ENCODE measurements around the gene NLRP7.
"Not testable (repeated sequence)": the region's sequence is repeated elsewhere in the genome, so short reads cannot be mapped to it uniquely, and the experiment has no call there.

The NLRP7 gene

DNA sequence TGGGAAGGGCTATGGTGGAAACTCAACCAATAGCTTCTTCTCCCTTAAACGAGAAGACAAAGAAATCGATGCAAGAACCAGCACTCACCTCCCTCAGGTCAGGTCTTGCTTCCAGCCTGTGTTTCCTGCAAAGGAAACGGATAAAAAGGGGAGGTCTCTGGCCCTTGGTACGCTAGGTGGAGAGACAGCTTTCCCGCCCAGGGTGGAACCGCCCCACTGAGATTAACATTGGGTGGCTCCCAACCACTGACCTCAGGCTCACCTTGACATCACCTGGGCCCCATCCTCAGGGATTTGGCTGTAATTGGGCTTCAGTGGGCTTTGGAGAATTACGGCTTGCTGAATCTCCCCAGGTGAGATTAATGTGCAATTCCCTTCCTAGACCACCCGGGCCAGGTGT is at the start of gene NLRP7:
Gene NLRP7 (minus strand): TSS at position 150 of the 400 bp plus-strand sequence.
- DNase-seq, result no peak

GRCh38 chr19:54995561-54995960 is 48.2 kb upstream of the NLRP7 start:
- no peak for DNase-seq

DNA sequence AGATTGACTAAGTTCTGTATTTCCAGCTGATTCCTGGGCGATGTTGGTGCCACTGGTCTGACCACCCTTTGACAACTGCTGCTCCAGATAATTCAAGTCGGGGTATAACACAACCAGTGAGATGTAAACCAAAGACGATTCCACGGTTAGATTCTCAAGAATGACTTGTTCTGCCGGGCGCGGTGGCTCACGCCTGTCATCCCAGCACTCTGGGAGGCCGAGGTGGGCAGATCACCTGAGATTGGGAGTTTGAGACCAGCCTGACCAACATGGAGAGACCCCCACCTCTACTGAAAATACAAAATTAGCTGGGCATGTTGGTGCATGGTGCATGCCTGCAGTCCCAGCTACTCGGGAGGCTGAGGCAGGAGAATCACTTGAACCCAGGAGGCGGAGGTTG is 42.2 kb upstream of the NLRP7 start:
- DNase-seq, result not testable (repeated sequence)

GRCh38 chr19:54982562-54982961 is 35.2 kb upstream of the NLRP7 start:
- not testable (repeated sequence) for DNase-seq

DNA sequence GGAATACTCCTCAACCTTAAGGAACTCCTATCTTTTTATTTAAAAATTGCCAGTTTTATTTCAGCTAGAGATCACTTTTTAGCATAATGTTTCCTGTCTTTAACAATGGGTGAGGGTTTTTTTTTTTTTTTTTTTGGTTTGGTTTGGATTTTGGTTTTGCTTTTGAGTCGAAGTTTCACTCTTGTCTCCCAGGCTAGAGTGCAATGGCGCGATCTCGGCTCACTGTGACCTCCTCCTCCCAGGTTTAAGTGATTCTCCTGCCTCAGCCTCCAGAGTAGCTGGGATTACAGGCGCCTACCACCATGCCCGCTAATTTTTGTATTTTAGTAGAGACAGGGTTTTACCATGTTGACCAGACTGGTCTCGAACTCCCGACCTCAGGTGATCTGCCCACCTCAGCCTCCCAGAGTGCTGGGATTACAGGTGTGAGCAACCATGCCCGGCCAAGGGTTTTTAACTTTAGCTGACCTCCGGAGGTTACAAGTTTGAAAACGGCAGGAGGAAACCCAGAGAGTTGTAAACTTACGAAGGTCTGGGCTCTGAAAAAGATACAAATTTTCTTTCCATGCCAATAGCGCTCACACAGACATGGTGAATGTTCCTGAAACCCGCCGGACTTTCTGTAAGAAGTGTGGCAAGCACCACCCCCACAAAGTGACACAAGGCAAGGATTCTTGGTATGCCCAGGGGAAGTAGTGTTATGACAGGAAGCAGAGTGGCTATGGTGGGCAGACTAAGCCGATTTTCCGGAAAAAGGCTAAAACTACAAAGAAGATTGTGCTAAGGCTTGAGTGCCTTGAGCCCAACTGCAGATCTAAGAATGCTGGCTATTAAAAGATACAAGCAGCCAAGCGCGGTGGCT is 26.1 kb upstream of the NLRP7 start:
- DNase-seq, result not testable (repeated sequence)

GRCh38 chr19:54971446-54971845 is 24.1 kb upstream of the NLRP7 start:
- DNase-seq, result not testable (repeated sequence)

DNA sequence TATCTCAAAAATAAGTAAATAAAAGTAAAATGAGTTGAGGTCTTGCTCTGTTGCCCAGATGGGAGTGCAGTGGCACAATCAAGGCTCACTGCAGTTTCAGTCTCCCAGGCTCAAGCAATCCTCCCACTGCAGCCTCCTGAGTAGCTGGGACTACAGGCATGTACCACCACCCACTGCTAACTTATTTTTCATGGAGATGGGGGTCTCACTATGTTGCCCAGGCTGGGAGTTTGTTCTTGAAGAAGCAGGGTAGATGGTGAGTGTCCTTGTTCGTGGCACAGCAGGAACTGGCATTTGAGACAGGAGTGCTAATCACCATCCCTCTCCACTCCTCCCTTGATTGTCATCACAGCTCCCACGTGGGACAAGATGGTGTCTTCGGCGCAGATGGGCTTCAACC is 22.3 kb upstream of the NLRP7 start:
- no peak for DNase-seq

DNA sequence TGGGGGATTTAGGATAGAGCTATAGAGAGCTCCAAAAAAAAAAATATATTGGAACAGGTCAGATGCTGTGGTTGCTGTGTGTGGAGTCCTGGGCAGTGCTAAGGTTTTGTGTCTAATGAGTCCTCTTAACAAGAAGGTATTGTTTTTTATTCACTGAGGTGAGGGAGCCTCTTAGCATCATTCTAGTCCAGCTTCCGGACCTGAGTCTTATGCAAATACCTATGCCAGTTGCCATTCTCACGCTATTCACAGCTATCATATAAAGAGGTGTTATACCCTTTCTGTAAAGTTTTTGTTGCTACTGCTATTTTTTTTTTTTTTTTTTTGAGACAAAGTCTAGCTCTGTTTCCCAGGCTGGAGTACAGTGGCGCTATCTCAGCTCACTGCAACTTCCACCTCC is 20.3 kb upstream of the NLRP7 start:
- DNase-seq, result no peak

- not testable (repeated sequence) for DNase-seq
These were observed 17.7 kb upstream of the NLRP7 start for GRCh38 chr19:54965055-54965454.

GRCh38 chr19:54959840-54960239 is 12.5 kb upstream of the NLRP7 start:
- DNase-seq, result no peak

DNA sequence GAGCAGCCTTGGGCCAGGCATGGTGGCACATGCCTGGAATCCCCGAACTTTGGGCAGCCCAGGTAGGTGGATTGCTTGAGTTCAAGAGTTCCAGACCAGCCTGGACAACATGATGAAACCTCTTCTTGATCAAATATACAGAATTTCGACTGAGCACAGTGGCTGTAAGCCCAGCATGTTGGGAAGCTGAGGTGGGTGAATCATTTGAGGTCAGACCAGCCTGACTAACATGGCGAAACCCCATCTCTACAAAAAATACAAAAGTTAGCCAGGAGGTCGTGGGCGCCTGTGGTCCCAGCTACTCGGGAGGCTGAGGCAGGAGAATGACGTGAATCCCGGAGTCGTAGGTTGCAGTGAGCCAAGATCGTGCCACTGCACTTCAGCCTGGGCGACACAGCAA is 8.0 kb upstream of the NLRP7 start:
- no peak for DNase-seq

- DNase-seq, result not testable (repeated sequence)
These were observed 6.0 kb upstream of the NLRP7 start for GRCh38 chr19:54953345-54953713.

- peak in 34 of 56 donors; percentile 0 to 42 (median 8) for DNase-seq
These were observed 5.4 kb upstream of the NLRP7 start for GRCh38 chr19:54952591-54953344.

- DNase-seq, result not testable (repeated sequence)
These were observed 3.2 kb upstream of the NLRP7 start for GRCh38 chr19:54950580-54950979.

DNA sequence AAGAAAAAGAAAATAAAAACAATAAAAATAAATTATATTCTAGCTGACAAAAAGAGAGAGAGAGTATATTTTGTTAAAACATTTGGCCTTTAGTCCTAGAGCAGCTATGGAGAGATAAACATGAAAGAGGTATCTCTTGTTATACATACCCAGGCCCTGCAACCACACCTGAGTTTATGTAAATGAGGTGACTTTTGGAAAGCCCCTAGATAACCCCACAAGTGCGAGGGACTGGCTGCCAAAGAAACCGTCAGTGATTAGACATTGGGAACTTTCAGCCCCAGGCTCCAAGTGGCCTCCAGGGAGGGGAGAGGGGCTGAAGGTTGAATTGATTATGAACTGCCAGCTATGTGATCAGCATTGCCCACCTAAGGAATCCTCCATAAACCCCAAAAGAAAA is 2.1 kb upstream of the NLRP7 start:
- no peak for DNase-seq

DNA sequence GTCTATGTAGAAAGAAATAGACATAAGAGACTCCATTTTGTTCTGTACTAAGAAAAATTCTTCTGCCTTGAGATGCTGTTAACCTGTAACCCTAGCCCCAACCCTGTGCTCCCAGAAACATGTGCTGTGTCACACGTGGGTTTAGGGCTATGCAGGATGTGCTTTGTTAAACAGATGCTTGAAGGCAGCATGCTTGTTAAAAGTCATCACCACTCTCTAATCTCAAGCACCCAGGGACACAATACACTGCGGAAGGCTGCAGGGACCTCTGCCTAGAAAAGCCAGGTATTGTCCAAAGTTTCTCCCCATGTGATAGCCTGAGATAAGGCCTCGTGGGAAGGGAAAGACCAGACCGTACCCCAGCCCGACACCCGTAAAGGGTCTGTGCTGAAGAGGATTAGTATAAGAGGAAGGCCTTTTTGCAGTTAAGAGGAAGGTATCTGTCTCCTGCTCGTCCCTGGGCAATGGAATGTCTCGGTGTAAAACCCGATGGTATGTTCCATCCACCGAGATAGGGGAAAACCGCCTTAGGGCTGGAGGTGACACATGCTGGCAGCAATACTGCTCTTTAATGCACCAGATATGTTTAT is 3.5 kb downstream of the NLRP7 start:
- DNase-seq, result not testable (repeated sequence)

DNA sequence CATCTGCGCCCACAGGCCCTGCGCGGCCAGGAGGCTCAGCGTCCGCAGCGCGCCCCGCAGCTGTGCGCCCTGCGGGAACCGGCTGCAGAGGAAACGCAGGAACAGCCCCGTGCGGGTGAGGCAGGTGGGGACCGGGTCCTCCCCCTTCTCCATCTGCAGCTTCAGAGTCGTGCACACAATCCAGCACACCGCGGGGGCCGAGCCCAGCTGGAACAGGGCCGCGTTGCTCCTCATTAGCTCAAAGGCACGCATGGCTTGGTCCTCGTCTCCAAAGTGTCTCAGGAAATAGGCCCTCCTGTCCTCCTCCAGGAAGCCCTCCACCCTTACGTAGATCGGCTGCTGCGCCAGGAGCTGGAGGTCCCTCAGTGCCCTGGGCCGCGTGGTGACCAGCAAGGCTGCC is 7.8 kb downstream of the NLRP7 start:
- DNase-seq, result not testable (repeated sequence)

- no peak for DNase-seq
These were observed 8.4 kb downstream of the NLRP7 start for GRCh38 chr19:54938906-54939305.

- no peak for DNase-seq
These were observed 9.4 kb downstream of the NLRP7 start for GRCh38 chr19:54937926-54938325.

DNA sequence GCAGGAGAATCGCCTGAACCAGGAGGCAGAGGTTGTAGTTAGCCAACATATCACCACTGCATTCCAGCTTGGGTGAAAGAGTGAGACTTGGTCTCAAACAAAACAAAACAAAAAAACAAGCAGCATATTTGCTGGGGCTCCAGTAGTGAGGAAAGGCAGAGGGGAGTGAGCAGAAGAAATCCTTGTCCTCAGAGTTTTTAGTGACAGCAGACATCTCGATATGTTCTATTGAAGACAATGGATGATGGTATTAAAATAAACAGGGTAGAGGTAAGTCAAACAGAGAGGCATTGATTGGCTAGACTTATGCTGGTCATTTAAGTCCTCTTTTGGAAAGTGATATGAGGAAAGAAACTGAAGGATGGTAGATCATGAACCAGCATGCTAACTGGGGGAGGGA is 19.0 kb downstream of the NLRP7 start:
- no peak for DNase-seq

DNA sequence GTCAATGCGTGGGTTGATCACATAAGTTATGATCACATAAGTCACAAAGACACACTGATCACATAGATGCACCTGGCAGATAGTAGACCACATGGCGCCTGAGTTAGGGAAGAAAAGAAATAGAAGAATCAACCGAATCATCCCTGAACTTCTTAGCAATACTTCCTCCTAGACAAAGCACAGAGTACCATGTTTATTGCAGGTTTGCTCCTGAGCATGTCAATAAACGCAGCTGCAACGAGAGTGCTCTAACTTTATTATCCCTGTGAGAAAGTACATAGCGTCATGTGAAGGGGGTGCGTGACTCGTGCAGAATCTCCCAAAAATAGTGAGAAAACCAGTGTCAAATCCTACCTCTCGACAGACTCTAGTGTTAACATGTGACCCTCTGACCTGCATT is 24.1 kb downstream of the NLRP7 start:
- no peak for DNase-seq

DNA sequence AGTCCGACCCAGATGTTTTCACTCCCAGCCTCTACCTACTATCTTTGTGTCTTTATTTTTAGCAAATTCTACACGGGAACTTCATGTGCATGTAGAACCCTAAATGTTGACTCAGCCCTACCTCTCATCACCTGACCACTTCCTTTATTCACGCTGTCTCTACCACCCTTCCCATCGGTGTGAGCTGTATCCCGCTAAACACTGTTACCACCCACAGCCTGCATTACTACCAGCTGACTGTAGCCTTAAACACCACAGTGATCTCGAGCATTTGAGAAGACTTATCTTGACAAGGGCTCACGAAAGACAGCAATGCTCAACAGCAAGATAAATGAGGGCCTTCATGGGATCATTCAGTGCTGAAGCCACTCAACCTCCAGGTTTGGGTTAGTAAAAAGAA is 26.2 kb downstream of the NLRP7 start:
- DNase-seq, result no peak
